GM19455 (cell line): ENCODE results near the gene ZSCAN10.

Source experiments
- ATAC-seq: cut with Tn5 transposase; IDR thresholded peaks from one replicate; pipeline ENCODE4 v1.9.1; 2021; ENCODE audit not compliant: unreplicated experiment

ZSCAN10 gene

DNA sequence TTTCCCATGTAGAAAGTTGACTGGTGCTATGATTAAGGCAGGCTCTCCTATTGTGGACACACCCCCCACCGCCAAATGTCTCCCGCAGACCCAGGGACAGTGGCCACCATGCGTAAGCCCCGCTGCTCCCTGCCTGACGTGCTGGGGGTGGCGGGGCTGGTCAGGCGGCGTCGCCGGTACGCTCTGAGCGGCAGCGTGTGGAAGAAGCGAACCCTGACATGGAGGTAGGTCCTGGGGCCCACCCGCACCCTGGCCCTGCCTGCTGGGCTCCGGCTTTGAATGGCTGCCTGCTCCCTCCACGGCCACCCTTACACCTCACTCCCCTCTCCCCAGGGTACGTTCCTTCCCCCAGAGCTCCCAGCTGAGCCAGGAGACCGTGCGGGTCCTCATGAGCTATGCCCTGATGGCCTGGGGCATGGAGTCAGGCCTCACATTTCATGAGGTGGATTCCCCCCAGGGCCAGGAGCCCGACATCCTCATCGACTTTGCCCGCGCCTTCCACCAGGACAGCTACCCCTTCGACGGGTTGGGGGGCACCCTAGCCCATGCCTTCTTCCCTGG, 49.1 kb downstream of the ZSCAN10 start:
- no peak for ATAC-seq

GRCh38 chr16:3047387-3047720, 51.7 kb downstream of the ZSCAN10 start:
- no peak for ATAC-seq

- no peak for ATAC-seq
Observed at GRCh38 chr16:3046641-3047386, 52.3 kb downstream of the ZSCAN10 start.

- ATAC-seq, result no peak
Observed at GRCh38 chr16:3045758-3046640, 53.1 kb downstream of the ZSCAN10 start, which contains the start of gene MMP25. Gene MMP25 (plus strand): TSS chr16:3046561. CDS start chr16:3046918, 357 bp downstream.

DNA sequence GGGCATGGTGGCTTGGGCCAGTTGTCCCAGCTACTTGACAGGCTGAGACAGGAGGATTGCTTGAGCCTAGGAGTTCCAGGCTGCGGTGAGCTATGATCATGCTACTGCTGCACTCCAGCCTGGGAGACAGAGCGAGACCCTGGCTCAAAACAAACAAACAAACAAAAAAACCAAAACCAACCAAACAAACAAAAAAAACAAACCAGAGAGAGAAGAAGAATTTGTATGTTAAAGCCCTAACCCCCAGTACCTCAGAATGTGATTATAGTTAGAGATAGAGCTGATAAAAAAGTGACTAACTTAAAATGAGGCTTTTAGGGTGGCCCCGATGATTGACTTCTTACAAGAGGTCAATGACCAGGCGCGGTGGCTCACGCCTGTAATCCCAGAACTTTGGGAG, 54.4 kb downstream of the ZSCAN10 start:
- ATAC-seq, result no peak

- no peak for ATAC-seq
Observed at GRCh38 chr16:3042376-3042775, 56.7 kb downstream of the ZSCAN10 start.

DNA sequence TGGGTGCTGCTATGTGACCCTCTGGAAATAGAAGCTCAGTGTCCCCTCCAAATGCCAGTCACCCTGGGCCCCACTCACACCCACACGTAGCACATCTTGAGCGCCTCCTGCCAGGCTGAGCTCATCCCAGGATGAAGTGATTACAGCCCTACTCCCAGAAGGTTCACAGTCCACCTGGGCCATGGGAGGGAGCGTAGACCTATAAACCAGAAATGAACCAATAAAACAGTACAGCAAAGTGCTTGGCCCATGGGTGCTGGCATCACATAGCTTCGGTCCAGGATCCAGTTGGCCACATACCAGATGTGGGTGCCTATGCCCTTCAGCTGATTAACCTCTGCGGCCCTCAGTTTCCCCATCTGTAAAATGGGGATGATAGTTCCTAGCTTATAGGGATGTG, 60.2 kb downstream of the ZSCAN10 start:
- no peak for ATAC-seq
